ENCODE data around the gene RAB23.
"Not testable (repeated sequence)": the region's sequence is repeated elsewhere in the genome, so short reads cannot be mapped to it uniquely, and the experiment has no call there.

RAB23 gene

DNA sequence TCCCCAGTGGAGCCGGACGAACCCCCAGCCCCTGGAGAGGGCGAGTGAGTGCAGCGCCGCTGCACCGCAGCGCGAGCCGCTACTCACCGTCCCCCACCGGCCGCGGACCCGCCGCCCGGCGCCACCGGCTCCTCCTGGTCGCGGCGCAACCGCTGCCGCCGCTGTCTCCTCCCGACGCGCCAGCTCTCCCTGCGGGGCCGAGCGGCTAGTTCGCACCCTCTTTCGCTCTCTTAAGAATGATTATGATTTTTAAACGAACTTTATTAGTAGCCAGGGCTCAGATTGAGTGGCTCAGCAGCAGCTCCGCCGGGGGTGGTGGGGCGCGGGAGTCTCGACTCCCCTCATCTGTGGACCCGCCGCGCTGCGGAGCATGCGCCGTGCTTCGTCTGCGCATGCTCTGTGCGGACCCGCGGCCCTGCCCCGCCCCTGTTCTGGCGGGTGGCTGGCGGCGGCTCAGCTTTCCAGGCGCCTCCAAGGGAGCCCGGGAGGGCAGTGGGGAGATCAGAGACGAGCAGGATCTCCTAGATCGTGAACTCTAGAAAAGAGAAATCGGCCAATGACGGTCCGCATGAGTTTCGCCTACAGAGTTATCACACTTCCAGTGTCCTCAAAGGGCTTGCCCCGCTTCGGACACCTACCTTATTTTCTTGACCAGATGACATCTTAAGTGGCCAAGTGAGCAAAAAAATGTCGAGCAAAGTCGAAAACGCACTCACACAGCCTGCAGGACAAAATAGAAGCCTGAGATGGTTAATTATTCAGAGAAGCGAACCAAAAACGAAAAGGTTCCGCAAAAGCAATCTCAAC, at the start of gene RAB23:
Gene RAB23 (minus strand): TSS at position 372 of the 807 bp plus-strand sequence. CDS start 11,927 bp downstream, outside the sequence.
- peak; percentile 94 for ATAC-seq
- peak; percentile 85 for DNase-seq

DNA sequence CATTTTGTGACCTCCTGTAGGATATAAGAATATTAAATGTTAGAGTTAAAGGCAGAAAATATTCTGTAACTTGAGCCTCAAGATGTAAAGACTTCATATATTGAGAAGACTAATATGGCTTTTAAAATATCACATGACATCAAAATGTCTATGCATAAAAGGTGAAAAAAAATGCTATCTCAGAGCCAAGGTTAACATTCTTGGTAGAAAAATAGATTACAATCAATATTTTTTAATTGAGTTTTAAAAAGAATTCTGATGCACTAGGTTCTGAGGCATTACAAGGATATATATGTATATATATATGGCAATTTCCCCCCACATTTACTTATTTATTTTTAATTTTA, 46.2 kb upstream of the RAB23 start:
- DNase-seq = no peak
- no peak for ATAC-seq

DNA sequence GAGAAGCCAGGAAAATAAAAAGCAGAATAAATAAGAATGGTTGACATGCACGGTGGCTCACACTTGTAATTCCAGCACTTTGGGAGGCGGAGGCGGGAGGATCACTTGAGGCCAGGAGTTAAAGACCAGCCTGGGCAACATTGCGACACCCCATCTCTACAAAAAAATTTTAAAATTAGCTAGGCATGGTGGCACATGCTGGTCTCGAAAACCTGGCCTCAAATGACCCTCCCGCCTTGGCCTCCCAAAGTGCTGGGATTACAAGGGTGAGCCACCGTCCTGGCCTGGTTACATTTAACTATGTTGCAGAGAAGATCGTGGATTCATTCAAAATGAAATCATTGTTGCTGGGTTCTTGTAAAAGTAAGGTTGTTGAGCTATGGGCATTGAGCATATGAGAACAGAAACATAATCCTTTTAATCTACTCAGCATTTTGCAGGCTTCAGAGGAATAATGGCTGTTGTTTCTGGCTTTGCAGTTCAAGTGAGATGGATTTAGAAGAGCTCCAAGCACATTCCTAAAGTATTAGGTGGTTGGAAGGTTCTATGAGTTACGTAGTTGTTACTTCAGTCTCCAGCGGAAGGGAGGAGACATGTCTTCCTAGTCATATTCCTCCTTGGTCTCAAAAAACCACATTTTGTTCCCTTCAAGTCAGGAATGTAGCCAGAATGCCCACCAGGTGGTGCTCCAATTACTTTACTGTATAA, 45.6 kb upstream of the RAB23 start:
- DNase-seq (peak; percentile 37), ATAC-seq (no peak)

DNA sequence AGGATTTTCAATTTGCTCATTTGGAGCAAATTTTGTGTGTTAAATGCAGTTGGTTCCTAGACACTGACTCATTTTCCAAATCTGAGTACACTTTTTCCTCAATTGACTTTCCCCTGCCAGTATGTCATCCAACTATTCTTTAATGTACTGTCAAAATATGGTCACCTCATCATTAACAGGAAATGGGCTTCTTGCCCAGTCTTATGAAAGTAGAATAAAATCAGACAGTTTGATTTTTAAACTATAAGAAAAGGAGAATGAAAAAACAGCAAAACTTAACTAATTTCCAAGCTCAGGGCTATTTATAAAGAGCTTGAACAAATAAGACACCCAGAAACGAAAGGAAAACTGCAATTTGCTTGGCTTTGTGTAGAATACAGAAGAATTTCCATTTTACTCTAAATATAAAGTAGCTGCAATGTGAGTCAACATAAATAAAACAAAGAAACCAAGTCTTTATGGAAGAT, 43.7 kb upstream of the RAB23 start:
- peak; percentile 55 for ATAC-seq

DNA sequence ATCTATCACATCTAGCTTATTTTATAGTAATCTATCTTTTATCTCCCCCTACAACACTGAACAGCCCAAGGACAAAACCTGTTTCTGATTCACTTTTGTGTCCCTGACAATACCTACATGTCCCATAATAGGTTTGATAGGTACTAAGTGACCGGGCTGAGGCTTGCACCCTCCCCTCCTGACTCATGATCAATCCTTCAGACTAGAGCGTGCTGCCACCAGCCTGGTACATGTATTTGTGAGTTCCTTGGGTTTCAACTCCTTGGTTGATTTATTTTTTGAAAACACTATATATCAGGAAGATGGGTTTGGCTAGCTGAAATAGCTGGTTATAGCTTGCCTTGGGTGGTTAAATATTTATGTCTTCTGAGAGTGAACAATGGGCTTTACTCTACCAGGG, 41.6 kb upstream of the RAB23 start:
- ATAC-seq (no peak), DNase-seq (no peak)

More for the DNA sequence above, 43.7 kb upstream of the RAB23 start:
- DNase-seq = no peak

DNA sequence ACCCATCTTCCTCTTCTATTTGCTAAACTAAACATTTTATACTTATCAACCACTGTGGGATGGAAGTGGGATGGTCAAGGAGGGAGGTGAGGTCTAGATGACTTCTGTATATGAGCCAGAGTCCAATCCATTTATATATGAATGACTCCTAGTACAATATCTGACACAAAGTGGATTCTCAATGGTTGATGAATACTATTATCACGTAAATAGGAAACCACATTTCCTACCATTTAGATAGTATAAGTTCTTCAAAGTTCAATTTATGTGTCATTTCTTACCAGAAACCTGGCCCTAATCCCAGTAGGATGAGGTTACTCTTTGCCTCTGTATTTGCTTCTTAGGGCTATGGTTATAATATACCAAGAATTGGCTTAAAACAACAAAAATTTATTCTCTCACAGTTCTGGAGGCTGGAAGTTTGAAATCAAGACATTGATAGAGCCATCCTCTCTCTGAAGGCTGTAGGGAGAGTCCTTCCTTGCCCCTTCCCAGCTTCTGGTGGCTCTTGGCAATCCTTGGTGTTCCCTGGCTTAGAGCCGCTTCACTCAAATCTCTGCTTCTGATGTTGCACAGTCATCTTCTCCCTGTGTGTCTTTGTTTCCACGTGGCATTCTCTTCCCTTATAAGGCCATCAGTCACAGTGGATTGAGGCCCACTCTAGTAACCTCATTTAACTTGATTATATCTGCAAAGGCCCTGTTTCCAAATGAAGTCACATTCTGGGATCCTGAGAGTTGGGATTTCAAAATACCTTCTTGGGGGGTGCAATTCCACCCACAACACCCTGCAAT, 41.0 kb upstream of the RAB23 start:
- DNase-seq (no peak), ATAC-seq (peak; percentile 53)

DNA sequence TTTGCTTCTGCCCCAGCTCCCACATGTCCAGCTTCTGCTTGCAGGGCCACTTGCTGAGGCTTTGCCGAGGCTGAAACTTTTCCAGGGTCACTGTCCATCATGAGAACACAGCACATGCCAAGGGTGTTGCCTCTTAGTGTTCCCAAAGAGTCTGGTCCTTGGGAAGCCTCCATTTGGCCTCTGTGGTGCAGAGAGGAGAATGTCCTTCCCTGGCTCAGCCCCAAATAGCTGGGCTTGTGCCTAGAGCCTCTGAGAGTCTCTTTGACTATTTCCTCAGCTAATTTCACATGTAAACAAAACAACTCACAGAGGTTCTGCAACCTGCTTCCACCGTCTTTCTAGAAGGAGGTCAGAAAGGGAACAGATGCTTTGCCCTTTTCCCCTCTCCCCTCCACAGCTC, 40.4 kb upstream of the RAB23 start:
- DNase-seq = no peak
- ATAC-seq = no peak

DNA sequence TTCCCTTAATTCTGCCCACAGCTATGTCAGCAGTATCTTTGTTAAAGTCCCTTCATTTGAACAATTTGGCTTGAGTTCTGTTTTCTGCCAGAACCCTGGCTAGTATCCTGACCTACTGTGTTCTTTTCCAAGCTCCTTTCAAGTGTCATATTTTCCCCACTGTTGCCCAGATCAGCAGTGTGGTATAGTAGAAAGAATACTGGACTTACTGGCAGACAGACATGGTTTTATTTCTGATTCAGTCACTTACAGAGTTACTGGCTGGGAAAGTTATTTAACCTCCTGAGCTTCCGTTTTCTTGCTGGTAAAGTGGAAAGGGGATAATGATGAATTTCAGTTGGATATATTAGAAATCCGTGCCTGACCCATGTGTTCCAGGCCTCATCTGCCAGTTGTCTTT, 39.8 kb upstream of the RAB23 start:
- DNase-seq (no peak), ATAC-seq (no peak)

DNA sequence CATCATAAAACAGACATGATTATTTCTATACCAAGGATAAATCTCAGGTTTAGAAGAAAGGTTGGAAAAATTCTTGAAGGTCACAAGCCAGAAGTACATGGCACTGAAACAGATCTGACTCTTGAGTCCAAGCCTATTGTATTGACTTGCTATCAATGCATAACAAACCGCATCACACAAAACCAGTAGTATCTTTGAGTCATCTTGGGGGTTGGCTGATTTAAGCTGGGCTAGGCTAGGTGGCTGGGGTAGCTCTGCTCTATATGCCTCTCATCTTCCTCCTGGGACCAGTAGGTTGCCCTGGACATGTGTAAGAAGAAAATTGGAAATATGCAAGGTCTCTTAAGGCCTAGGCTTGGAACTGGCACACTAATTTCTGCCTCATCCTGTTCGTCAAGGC, 37.0 kb upstream of the RAB23 start:
- ATAC-seq (no peak), DNase-seq (no peak)

DNA sequence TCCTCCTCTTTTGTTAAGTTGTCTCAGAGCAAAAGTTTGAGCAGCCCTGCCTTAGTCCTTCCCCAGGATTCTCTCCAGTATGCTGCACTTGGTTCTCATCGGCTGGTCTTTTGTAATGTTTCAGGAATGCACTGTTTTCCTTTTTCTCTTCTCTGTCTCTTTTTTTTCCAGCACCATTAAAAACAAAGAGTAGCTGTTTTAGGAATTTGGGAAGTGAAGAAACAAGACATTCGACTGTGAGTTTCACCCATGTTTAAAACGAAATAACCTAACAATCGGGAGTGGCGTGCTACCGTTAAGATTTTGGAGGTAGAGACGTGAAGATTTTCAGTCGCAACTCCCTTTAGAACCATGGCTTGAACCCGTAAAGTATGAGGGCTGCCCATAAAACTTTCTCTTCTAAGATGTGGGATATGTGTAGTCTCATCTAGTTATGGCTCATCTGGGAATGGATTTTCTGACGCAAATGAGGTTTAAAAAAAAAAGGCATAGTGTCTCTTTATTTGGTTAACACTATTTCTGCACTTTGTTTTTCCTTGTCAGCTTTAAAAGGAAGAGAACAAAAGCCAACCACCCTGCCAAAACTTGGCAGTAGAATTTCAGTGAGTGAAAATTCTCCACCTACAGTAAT, 35.9 kb upstream of the RAB23 start:
- DNase-seq = no peak
- ATAC-seq = no peak

DNA sequence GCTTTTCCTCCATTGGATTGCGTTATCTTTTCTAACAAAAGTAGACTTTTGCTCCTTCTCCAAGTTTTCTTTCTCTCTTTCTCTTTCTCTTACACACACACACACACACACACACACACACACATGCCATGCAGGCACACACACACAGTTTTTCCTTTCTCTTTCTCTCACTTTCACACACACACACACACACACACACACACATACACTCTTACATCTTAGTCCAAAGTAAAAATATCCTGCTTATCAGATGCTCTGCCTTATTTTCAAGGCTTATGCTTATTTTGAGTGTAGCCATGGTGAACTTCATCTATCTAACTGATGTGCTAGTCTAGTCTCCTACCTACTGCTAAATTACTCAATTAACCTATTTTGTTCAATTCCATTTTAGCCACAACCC, 34.4 kb upstream of the RAB23 start:
- DNase-seq = no peak
- no peak for ATAC-seq

DNA sequence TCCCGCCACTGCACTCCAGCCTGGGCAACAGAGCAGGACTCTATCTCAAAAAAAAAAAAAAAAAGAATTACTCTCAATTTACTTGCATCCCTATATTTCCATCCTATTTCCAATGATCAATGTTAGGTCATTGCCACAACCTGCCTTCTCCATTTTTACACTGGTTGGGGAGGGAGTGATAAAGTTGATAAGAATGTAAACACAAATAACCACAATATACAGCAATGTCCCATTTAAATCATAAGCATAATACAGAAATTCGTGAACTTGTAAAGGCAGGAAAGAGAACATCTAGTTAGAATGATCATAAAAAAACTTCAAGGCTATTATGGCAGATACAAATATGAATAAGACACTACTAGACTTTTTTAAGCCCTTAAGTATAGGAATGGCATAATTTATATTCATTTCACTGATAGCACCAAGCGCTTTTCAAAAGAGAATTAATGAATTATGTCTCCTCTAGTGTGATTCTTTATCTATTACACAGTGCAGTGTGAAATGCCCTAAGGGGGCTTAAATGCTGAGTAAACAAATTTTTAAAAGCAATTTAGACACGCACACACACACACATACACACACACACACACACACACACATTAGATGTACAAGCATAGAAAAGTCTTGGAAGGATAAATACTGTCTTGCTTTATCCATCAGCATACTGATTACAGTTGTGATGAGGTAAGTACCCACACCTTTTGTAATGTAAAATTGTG, 33.5 kb upstream of the RAB23 start:
- ATAC-seq (no peak), DNase-seq (no peak)

DNA sequence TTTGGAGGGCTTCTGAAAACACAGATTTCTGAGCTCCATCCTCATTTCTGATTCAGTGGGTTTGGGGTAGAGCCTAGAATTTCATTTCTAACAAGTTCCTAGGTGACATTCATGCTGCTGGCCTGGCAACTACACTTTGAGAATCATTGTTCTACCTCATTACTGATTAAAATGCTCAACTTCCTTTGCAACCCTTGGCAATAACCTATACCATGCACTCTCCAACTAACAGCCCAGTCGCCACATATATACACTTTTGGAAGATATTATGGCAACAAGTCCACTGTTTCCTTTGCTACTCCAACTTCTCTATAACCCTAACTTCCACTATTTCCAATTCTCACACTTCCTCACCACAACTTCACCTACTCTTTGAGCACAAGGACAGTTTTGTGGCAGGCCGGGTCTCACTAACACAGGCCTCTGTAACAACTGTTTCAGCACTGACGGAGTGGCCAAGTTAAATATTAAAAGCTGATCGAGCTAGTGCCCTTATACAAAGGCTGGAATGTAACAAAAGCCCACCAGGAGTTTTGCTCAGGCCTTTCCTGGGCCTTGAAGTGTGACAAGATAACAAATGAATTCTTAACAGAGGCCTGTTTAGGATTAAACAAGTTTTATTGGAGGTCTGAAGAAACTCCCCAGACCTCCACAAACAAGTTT, 32.1 kb upstream of the RAB23 start:
- ATAC-seq (no peak), DNase-seq (no peak)

DNA sequence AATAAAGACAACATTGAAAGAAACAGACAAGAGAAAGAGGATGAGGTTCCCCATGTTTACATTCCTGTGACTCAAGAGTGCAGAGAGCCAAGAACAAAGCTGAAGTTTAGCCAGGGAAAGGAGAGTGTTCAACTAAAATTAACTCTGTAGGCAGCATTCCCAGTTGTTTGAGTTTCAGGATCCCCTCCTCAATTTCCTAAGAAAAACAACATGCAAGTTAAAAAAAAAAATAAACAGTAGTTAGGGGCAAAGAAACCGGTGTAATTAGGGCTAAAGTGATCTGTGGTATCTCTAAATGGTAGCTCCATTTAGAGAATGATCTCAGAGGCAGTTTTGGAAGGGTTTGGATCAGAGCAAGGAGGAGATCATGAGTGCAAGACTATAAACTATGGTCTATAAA, 30.9 kb upstream of the RAB23 start:
- ATAC-seq = no peak
- DNase-seq = no peak

DNA sequence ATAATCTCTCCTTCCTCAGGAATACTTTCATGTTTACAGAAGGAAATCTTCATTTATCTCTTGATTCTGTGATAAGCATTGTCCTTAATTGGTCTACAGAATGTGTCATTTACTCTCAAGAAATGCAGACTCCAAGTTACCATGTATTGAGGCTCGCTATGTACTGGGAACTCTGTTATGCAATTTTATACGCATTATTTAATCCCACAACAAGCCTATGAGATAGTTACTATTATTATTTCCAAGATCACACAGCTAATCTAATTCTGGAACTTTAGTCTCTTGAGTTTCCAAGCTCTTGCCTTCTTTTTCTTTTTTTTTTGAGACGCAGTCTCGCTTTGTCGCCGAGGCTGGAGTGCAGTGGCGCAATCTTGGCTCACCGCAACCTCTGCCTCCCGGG, 30.0 kb upstream of the RAB23 start:
- DNase-seq = no peak
- ATAC-seq = no peak

DNA sequence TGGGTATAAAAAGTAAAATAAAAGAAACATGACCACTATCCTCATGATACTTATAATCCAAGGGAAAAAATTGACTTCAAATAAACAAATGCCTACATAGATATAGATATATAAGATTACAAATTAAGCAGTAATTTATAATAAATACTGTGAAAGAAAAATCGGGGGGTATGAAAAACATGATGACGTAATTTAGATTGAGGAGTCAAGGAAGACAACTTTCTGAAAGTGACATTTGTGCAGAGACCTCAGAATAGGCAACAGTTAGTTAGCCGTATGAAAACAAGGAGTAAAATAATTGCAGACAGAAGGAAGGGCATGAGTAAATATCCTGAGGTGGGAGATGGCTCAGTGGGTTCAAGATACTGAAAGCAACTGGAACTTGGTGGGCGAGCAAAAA, 28.2 kb upstream of the RAB23 start:
- no peak for DNase-seq
- no peak for ATAC-seq

DNA sequence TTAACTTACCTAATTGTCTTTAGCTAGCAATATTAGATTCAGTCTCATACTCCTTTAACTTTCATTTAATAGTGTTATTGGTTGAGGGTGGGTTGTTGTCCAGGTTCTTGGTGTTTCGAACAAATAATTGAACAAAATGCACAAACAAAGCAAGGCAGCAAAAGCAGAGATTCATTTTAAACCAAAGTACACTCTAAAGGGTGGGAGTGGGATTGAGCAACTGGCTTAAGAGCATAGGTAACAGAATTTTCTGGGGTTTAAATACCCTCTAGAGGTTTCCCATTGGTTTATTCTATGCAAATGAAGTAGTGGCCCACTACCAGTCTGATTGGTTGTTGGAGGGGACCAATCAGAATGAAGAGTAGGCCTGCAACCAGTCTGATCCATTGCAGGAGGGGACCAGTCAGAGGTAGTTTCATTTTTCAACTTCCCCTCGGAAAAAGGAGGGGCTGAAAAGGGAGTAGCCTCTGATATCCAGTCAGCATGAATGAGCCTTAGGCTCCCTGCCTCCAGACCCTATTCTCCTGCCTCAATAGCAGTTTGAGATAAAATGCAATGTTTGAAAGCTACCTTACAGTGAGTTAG, 26.3 kb upstream of the RAB23 start:
- no peak for ATAC-seq

DNA sequence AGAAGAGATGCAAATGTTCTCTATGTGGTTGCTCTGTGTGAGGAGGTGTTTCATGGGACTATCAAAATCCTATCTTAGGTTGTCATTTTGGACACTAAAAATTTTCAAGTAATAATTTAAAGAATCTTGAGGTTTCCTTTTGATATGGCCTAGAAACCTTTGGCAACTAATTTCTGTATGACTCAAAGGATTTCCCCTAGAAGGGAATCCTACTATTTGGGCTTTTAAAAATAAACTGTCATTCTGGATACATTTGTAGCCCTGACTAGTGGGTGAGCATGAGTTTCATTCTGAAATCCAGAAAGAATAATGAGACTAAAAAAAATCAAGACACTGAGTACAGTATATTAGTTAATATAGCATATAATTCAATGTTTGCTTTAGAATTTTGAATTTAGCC, 25.5 kb upstream of the RAB23 start:
- DNase-seq = no peak
- peak; percentile 28 for ATAC-seq

More for the DNA sequence above, 26.3 kb upstream of the RAB23 start:
- DNase-seq = no peak

DNA sequence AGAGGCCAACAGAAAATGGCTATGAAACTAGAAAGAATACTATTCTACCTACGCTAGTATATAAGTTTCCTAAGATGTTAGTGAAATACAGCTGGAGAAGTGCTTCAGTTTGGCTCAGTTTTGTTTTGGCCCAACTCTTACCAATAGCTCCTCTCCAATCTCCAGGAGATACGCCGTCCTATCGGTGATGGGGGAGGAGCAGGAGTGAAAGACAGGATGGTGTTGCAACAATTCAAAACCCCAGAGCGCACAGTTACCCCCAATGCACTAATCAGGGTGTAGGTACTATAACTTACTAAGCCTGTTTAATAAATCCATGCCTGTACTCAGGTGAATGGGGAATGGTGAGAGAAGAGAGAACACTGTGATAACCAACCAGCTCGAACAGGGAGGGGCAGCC, 24.2 kb upstream of the RAB23 start:
- DNase-seq = no peak
- no peak for ATAC-seq

DNA sequence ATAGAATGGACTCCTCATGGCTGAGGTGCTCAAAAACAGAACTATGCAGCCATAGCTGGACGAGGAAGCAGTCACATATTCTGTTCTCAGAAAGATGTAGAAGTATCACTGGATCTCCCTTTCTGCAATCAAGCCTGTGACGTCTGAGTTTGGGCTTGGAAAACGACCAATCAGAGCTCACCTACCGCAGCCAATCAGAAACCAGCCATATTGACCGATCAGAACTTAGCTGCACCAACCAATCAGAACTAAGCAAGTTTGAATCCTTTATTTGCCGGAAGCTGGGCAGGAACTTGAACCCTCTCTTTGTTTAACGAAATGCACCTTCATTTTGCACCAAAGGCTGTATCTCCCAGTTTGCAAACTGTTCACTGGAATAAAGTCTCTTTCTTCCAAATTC, 21.8 kb upstream of the RAB23 start:
- no peak for ATAC-seq
- no peak for DNase-seq

DNA sequence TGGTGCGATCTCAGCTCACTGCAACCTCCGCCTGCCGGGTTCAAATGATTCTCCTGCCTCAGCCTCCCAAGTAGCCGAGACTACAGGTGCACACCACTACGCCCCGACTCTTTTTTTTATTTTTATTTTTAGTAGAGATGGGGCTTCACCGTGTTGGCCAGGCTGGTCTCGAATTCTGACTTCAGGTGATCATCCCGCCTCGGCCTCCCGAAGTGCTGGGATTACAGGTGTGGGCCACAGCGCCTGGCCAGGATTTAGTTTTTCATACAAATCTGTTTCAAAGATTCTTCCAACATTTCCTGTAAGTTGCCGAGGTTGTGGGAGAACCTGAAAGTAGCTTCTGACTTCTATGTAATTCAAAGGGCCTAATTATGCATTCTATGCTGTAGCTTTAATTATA, 21.4 kb upstream of the RAB23 start:
- ATAC-seq, DNase-seq: not testable (repeated sequence)

All from stimulated activated naive CD8-positive, alpha-beta T cell treated with anti-CD3 and anti-CD28 coated beads, Interleukin-15, Interleukin-2, amounts not matched to agents 100 U/mL and 50 U/mL, for 24 hours (primary cell).